H1 (cell line): ENCODE measurements around the gene ZNF512. TPM values are rescaled to one million over a fixed set of nuclear protein-coding genes. Genes with fewer than 3 reads are reported as not detected.

Experiments used
- CTCF ChIA-PET: fragments of 300-600 bp; sonication (Branson Sonifier 250); formaldehyde crosslinking; loops from one replicate; lab custom pipeline; 2021; ENCODE audit not compliant: partially characterized antibody; lab: Charles Lee
- POLR2A ChIA-PET: fragments of 300-600 bp; sonication (Branson Sonifier 250); formaldehyde crosslinking; loops from one replicate; lab custom pipeline; 2021; ENCODE audit warnings: inconsistent platforms; ENCODE audit not compliant: partially characterized antibody; lab: Charles Lee
- DNase-seq, 2 experiments: peaks; one replicate each; pipeline versions ENCODE4 v3.0.0 to v3.0.0-alpha.2; 2010 to 2022; ENCODE audit warnings: low spot score in 2 of 2, low read depth in 1 of 2, mixed read lengths in 1 of 2
- FAIRE-seq: peaks from 2 replicates; lab custom pipeline; 2011; peaks lifted over from hg19 to GRCh38; lab: Jason Lieb, UNC
- H2AFZ ChIP-seq: 2 replicates; pipeline ENCODE4 v1.8.1; 2012; ENCODE audit warnings: low read length, inconsistent platforms
- H2AK5ac ChIP-seq: 2 replicates; pipeline ENCODE4 v1.6.1; 2013; ENCODE audit warnings: low read depth, low read length
- H2BK120ac ChIP-seq: replicated peaks from 2 replicates; pipeline ENCODE3; 2013; ENCODE audit warnings: low read depth, low read length, inconsistent platforms
- H2BK12ac ChIP-seq: 2 replicates; pipeline ENCODE4 v1.6.1; 2013; ENCODE audit warnings: low read depth, low read length
- H2BK15ac ChIP-seq: 2 replicates; pipeline ENCODE4 v1.6.1; 2013; ENCODE audit warnings: low read length
- H2BK20ac ChIP-seq: 2 replicates; pipeline ENCODE4 v1.6.1; 2013; ENCODE audit warnings: low read length
- H2BK5ac ChIP-seq: 2 replicates; pipeline ENCODE4 v1.6.1; 2013; ENCODE audit warnings: low read depth, low read length
- H3K14ac ChIP-seq: 2 replicates; pipeline ENCODE4 v1.6.1; 2013; ENCODE audit warnings: inconsistent platforms; ENCODE audit not compliant: insufficient read length
- H3K18ac ChIP-seq: 2 replicates; pipeline ENCODE4 v1.6.1; 2013; ENCODE audit warnings: low read length; ENCODE audit errors: extremely low read depth
- H3K23ac ChIP-seq: 2 replicates; pipeline ENCODE4 v1.6.1; 2013; ENCODE audit warnings: inconsistent platforms; ENCODE audit not compliant: insufficient read length
- H3K23me2 ChIP-seq: 2 replicates; pipeline ENCODE4 v1.6.1; 2013; ENCODE audit warnings: low read depth, low read length
- H3K27ac ChIP-seq: 2 replicates; pipeline ENCODE4 v1.6.1; 2011; ENCODE audit warnings: low read depth, low read length, inconsistent platforms
- H3K27me3 ChIP-seq, 4 experiments: replicated peaks in 1 of 4; 1 replicate in 1 of 4; 2 replicates in 3 of 4; pipeline versions ENCODE4 v1.6.1 to v1.8.1; 2011 to 2013; ENCODE audit warnings: low read length in 3 of 4, mild to moderate bottlenecking in 3 of 4, inconsistent platforms in 2 of 4, mixed read lengths in 2 of 4, moderate library complexity in 1 of 4; ENCODE audit not compliant: control insufficient read depth in 3 of 4, insufficient read depth in 3 of 4; ENCODE audit errors: extremely low read depth in 1 of 4
- H3K36me3 ChIP-seq, 4 experiments: 2 replicates each; pipeline versions ENCODE4 v1.6.1 to v1.8.1; 2011 to 2013; ENCODE audit warnings: mild to moderate bottlenecking in 4 of 4, low read length in 3 of 4, moderate library complexity in 2 of 4, control low read depth in 1 of 4, inconsistent platforms in 1 of 4; ENCODE audit not compliant: insufficient read depth in 4 of 4, control insufficient read depth in 2 of 4
- H3K4ac ChIP-seq: replicated peaks from 2 replicates; pipeline ENCODE3; 2013; ENCODE audit warnings: low read length, low read depth, mixed read lengths, inconsistent platforms; ENCODE audit not compliant: insufficient read length
- H3K4me1 ChIP-seq, 4 experiments: replicated peaks in 1 of 4; 1 replicate in 1 of 4; 2 replicates in 3 of 4; pipeline versions ENCODE4 v1.6.1 to v1.8.1; 2011 to 2013; ENCODE audit warnings: low read length in 3 of 4, inconsistent platforms in 2 of 4, mixed read lengths in 1 of 4; ENCODE audit not compliant: insufficient read depth in 4 of 4, control insufficient read depth in 3 of 4
- H3K4me2 ChIP-seq, 2 experiments: 2 replicates each; pipeline versions ENCODE4 v1.6.1 to v1.8.1; 2011 to 2013; ENCODE audit warnings: low read depth in 2 of 2, low read length in 2 of 2, control low read depth in 1 of 2, inconsistent platforms in 1 of 2, mild to moderate bottlenecking in 1 of 2; ENCODE audit not compliant: insufficient read depth in 1 of 2
- H3K4me3 ChIP-seq, 4 experiments: fragments of 200-600, 300-600 bp in 1 of 4; sonication (generic), shearing (Covaris generic), sonication (Bioruptor Twin) in 1 of 4; 2 replicates each; pipeline versions ENCODE4 v1.5.1 to v1.8.1; 2011 to 2016; ENCODE audit warnings: low read length in 4 of 4, low read depth in 3 of 4, control low read depth in 2 of 4, inconsistent platforms in 2 of 4, mild to moderate bottlenecking in 2 of 4, mixed read lengths in 1 of 4, moderate library complexity in 1 of 4; ENCODE audit not compliant: insufficient read depth in 2 of 4; ENCODE audit errors: extremely low read depth in 1 of 4
- H3K56ac ChIP-seq: replicated peaks from 2 replicates; pipeline ENCODE3; 2013; ENCODE audit warnings: low read depth, mild to moderate bottlenecking, mixed read lengths, low read length, inconsistent platforms; ENCODE audit not compliant: insufficient read length
- H3K79me1 ChIP-seq: 2 replicates; pipeline ENCODE4 v1.6.1; 2013; ENCODE audit warnings: low read depth, low read length, control low read depth
- H3K79me2 ChIP-seq, 2 experiments: 2 replicates each; pipeline versions ENCODE4 v1.6.1 to v1.8.1; 2012 to 2013; ENCODE audit warnings: low read length in 2 of 2, mild to moderate bottlenecking in 2 of 2, inconsistent platforms in 1 of 2; ENCODE audit not compliant: insufficient read depth in 2 of 2, control insufficient read depth in 1 of 2
- H3K9ac ChIP-seq, 4 experiments: replicated peaks in 1 of 4; 1 replicate in 1 of 4; 2 replicates in 3 of 4; pipeline versions ENCODE4 v1.6.1 to v1.8.1; 2011 to 2013; ENCODE audit warnings: low read depth in 3 of 4, low read length in 3 of 4, control low read depth in 2 of 4, mild to moderate bottlenecking in 2 of 4, moderate library complexity in 2 of 4, inconsistent platforms in 1 of 4; ENCODE audit errors: extremely low read depth in 1 of 4
- H3K9me3 ChIP-seq, 2 experiments: 2 replicates each; pipeline versions ENCODE4 v1.6.1 to v1.8.1; 2012 to 2013; ENCODE audit warnings: mild to moderate bottlenecking in 2 of 2, moderate library complexity in 2 of 2, control low read depth in 1 of 2, inconsistent platforms in 1 of 2, low read depth in 1 of 2, low read length in 1 of 2, mixed read lengths in 1 of 2; ENCODE audit not compliant: insufficient read depth in 2 of 2
- H4K20me1 ChIP-seq, 2 experiments: replicated peaks in 1 of 2; 2 replicates each; pipeline versions ENCODE3 to v1.8.1; 2011 to 2013; ENCODE audit warnings: inconsistent platforms in 2 of 2, low read length in 2 of 2, mild to moderate bottlenecking in 1 of 2; ENCODE audit not compliant: insufficient read depth in 2 of 2, control insufficient read depth in 1 of 2
- H4K5ac ChIP-seq: 2 replicates; pipeline ENCODE4 v1.6.1; 2013; ENCODE audit warnings: low read length, low read depth, mixed read lengths, inconsistent platforms; ENCODE audit not compliant: insufficient read length
- H4K8ac ChIP-seq: 2 replicates; pipeline ENCODE4 v1.8.0; 2013; ENCODE audit warnings: mild to moderate bottlenecking, moderate library complexity, low read length, inconsistent platforms; ENCODE audit not compliant: insufficient read depth; ENCODE audit errors: extremely low read depth
- H4K91ac ChIP-seq: replicated peaks from 2 replicates; pipeline ENCODE3; 2013; ENCODE audit warnings: low read length, mixed read lengths, inconsistent platforms; ENCODE audit not compliant: insufficient read length
- BACH1 ChIP-seq: IDR thresholded peaks from 2 replicates; pipeline ENCODE4 v1.6.1; 2012; ENCODE audit warnings: low read length, improper control_type of control experiment
- CHD2 ChIP-seq: IDR thresholded peaks from 2 replicates; pipeline ENCODE4 v1.6.1; 2012; ENCODE audit warnings: low read length, improper control_type of control experiment
- CTBP2 ChIP-seq: IDR thresholded peaks from 2 replicates; pipeline ENCODE4 v1.7.0; 2011; ENCODE audit warnings: borderline replicate concordance, mild to moderate bottlenecking, moderate library complexity, mixed read lengths, low read length; ENCODE audit not compliant: insufficient read depth, insufficient read length
- GTF2F1 ChIP-seq: IDR thresholded peaks from 2 replicates; pipeline ENCODE4 v1.6.1; 2012; ENCODE audit warnings: low read depth, low read length, improper control_type of control experiment, borderline replicate concordance
- WGBS, 2 experiments: shearing (Covaris generic) in 1 of 2; methylation state at CpG; one replicate each; pipeline versions ENCODE4 v1.1.6 to v1.1.7; 2013 to 2015; ENCODE audit warnings: low lambda C conversion rate in 2 of 2, mixed read lengths in 2 of 2, inconsistent platforms in 1 of 2, low coverage in 1 of 2, missing lambda C conversion rate in 1 of 2; ENCODE audit not compliant: insufficient replicate concordance in 2 of 2, insufficient coverage in 1 of 2, insufficient read length in 1 of 2; ENCODE audit errors: extremely low coverage in 1 of 2, missing lambda C conversion rate in 1 of 2; 5-methylcytosine and 5-hydroxymethylcytosine counted together
- polyA plus RNA-seq, 7 experiments: library from polyadenylated mRNA; depleted of rRNA in 3 of 7; stranded (reverse) in 5 of 7; unstranded in 2 of 7; fragments of >200 nt in 5 of 7; fragments of 200-250 nt in 2 of 7; gene quantifications; 1 replicate in 5 of 7; 2 replicates in 1 of 7; 4 replicates in 1 of 7; pipeline versions ENCODE4 v1.2.1 to v1.2.3, GENCODE V29; 2011 to 2013; ENCODE audit warnings: missing spikeins in 2 of 7, mixed read lengths in 2 of 7
- total RNA-seq: library from RNA; stranded (reverse); fragmentation: NEBNext Ultra II Directional; extraction: Animal tissue kit (Norgen Biotek cat#: 25700); gene quantifications from 2 replicates; pipeline ENCODE4 v1.2.1, GENCODE V29; 2021
- TF ChIP-seq, protein P1 (sequence below): IDR thresholded peaks from 2 replicates; pipeline ENCODE4 v1.6.1; 2012; ENCODE audit warnings: low read length, inconsistent platforms

Gene ZNF512
- total and polyA plus RNA-seq, 2 of the 8 experiments (the other 6 are each of a cell fraction or from before 2014, with no cell fraction given), result 17.6 to 37.9 TPM

DNA sequence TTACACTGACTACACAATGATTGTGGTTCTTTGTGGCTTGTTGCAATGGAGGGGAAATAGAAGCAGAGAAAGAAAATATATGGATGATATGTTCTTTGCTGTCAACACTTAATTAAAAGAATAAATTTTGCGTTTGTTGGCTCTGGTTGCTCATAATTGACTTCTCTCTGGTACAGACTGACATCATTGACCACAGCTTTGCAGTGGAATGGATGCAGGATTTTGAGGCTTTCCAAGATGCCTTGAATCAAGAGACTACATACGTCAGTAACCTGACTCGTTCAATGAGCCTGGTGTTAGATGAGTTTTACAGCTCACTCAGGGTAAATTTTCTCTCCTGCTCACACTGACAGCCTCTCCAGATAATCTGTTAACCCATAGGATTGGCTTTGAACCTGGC lies 55.9 kb downstream of the ZNF512 start:
- no peak overlapping the region for H2BK15ac ChIP-seq
- POLR2A ChIA-PET, result interaction anchor here (1.0 to 2.2 kb wide), 3 partner anchors 10 to 153 kb away, joined by 3 to 6 read pairs (median 5); partner anchors contain the start of genes SLC4A1AP and SUPT7L
- H3K23ac ChIP-seq, result no peak overlapping the region
- H3K4me1 ChIP-seq, result no peaks in the 10 kb centered on the region
- no peak overlapping the region for H2AFZ ChIP-seq
- no peak for FAIRE-seq
- no peaks in the 10 kb centered on the region for H3K27me3 ChIP-seq
- no peak overlapping the region for H2AK5ac ChIP-seq
- no peak overlapping the region for H3K9ac ChIP-seq
- H3K9me3 ChIP-seq, result no peaks in the 10 kb centered on the region
- no peak for DNase-seq
- no peak overlapping the region for H2BK12ac ChIP-seq
- H2BK20ac ChIP-seq, result no peak overlapping the region
- H4K8ac ChIP-seq, result no peak overlapping the region
- no peak overlapping the region for H3K56ac ChIP-seq
- peaks cover 19 to 66% (median 53%) of the 10 kb centered on the region in 4 experiments for H3K36me3 ChIP-seq
- H3K18ac ChIP-seq, result no peak overlapping the region
- H3K4ac ChIP-seq, result no peak overlapping the region
- H3K79me1 ChIP-seq, result no peaks in the 10 kb centered on the region
- H4K20me1 ChIP-seq, result peaks cover 0 to 2% of the 10 kb centered on the region in 2 experiments
- H2BK120ac ChIP-seq, result no peak overlapping the region
- no peak overlapping the region for H3K14ac ChIP-seq
- CTCF ChIA-PET, result no interaction called here
- H3K4me2 ChIP-seq, result no peak overlapping the region
- H3K27ac ChIP-seq, result no peak overlapping the region
- H2BK5ac ChIP-seq, result no peak overlapping the region
- no peak overlapping the region for H4K91ac ChIP-seq
- no peaks in the 10 kb centered on the region for H3K79me2 ChIP-seq
- no peaks in the 10 kb centered on the region for H3K23me2 ChIP-seq
- 60% methylated on average over 3 of the region's 3 CpGs; no CpG with 5 or more reads in 1 of the 2 experiments for WGBS, 2 experiments
- H4K5ac ChIP-seq, result no peak overlapping the region
- no peak overlapping the region for H3K4me3 ChIP-seq
- TF ChIP-seq BACH1 (no peak), CTBP2 (no peak), CHD2 (no peak), GTF2F1 (no peak)
- TF ChIP-seq, protein P1, sequence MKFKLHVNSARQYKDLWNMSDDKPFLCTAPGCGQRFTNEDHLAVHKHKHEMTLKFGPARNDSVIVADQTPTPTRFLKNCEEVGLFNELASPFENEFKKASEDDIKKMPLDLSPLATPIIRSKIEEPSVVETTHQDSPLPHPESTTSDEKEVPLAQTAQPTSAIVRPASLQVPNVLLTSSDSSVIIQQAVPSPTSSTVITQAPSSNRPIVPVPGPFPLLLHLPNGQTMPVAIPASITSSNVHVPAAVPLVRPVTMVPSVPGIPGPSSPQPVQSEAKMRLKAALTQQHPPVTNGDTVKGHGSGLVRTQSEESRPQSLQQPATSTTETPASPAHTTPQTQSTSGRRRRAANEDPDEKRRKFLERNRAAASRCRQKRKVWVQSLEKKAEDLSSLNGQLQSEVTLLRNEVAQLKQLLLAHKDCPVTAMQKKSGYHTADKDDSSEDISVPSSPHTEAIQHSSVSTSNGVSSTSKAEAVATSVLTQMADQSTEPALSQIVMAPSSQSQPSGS, result no peak
